HG03342 (cell line): ENCODE data around the gene HPSE.

Experiments used
- ATAC-seq: cut with Tn5 transposase; IDR thresholded peaks from one replicate; pipeline ENCODE4 v1.9.1; 2021; ENCODE audit warnings: mild to moderate bottlenecking, moderate library complexity; ENCODE audit not compliant: unreplicated experiment

Gene HPSE

DNA sequence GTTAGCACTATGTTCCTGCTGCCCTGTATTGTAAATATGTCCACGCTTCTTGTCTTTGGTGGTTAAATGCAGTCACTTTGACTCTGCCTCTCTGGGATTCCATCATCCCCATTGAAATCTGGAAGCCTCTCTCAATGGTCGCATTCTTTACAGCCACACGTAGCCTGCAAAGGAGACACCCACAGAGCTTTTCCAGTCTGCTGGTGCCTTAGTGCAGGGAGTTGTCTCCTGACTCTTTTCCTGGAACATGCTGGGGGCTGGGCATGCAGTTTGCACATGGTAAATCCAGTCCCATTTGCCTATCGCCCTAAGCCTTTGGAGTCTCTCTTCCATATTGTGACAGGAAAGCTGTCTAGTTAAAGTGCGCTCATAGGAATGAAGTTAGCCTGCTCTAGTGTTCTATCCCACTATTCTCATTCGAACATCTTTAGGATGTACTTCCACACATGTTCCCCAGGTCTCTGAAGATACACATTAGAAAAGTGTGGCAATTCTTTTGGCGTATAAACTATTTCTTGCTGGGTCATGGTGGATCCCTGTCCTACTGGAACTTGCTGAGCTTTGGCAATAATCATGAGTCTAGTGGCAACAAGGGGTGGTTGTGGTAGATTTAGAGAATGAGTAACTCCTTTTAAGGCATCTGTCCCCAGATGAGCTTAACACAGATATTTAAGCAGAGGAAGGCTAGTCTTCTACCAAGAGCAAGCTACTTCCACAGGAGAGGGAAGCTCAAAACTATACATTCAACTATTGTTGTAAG lies 83.8 kb downstream of the HPSE start:
- no peak for ATAC-seq

DNA sequence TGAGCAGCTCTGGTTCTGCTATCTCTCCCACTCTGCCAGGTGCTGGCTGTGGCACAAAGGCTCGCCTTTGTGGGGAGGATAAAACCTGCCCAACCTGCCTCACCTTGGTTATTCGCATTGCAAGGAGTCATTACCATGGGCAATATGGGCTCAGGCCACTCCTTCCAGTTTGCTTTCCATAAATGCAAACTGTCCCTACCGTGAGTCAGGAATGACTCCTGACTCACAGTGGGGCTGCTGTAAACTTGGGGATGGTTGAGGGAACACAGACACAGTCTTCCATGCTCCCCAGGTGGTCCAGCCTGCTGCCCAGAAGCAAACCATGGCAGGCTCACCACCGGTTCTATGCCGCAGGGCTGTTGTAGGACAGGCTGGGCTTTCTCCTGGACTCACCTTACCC lies 86.2 kb downstream of the HPSE start:
- ATAC-seq, result no peak

DNA sequence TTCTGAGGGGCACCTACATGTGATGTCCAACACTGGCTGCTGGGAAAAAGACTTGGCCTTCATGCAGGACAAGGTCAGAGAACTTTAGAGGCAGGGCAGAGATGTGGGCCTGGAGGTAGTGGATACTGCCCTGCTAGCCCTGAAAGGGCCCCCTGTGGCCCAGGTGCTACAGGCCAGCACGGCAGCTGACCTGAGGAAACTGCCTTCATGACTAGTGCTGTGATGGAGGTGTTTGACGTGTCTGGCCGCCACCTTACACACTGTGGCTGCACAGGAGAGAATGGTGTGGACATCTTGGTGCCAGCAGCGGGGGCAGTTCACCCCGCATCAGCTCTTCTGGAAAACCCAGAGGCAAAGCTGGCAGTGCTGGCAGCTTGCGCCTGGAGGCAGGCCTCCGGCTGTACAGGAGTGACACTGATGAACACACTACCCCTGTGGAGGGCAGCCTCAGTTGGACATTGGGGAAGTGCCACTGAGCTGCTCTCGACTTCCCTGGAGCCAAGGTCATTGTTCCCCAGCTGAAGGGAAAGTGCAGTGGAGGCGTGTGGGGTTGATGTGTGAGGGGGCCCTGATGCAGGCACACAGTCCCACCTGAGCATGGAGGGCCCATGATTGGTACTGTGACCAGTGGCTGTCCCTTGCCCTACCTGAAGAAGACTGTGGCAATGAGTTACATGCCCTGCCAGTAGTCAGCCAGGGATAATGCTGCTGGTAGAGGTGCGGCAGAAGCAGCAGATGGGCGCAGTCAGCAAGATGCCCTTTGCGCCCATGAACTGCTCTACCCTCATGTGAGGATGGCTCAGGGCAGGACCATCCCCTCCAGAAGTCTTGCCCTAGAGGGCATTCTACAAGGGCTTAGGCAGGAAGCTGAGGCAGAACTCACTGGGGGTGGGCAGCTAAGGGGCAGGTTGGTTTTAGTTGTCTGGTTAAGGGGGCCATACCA lies 87.0 kb downstream of the HPSE start:
- ATAC-seq, result no peak
